Central memory CD4-positive, alpha-beta T cell (primary cell): ENCODE measurements around the gene SEMA3B.
"Not testable (repeated sequence)": the region's sequence is repeated elsewhere in the genome, so short reads cannot be mapped to it uniquely, and the experiment has no call there.

ENCODE experiments used
- DNase-seq: peaks from one replicate; pipeline ENCODE4 v3.0.0; 2022

SEMA3B gene

GRCh38 chr3:50295553-50296431 is 26.8 kb downstream of the SEMA3B start:
- DNase-seq, result no peak

- DNase-seq, result no peak
Observed at GRCh38 chr3:50296721-50297383, 27.9 kb downstream of the SEMA3B start.

DNA sequence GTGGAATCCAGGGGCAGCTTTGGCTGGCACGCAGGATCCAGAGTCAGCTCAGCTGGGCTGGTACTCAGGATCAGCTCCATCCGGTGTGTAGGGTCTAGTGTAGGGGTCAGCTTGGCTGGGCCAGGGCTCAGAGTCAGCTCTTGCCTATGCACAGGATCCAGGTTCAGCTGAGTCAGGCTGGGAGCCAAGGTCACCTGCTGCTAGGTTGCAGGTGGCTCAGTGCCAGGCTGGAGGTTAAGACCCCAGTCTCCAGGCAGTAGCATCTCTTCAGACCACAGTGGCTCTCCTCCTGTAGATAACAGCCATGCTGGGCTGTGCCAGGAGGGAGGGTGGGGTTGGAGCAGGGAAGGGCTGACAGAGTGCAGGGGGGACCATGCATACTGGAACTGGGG is 28.4 kb downstream of the SEMA3B start:
- DNase-seq, result no peak

- no peak for DNase-seq
Observed at GRCh38 chr3:50297896-50298725, 29.2 kb downstream of the SEMA3B start.

DNA sequence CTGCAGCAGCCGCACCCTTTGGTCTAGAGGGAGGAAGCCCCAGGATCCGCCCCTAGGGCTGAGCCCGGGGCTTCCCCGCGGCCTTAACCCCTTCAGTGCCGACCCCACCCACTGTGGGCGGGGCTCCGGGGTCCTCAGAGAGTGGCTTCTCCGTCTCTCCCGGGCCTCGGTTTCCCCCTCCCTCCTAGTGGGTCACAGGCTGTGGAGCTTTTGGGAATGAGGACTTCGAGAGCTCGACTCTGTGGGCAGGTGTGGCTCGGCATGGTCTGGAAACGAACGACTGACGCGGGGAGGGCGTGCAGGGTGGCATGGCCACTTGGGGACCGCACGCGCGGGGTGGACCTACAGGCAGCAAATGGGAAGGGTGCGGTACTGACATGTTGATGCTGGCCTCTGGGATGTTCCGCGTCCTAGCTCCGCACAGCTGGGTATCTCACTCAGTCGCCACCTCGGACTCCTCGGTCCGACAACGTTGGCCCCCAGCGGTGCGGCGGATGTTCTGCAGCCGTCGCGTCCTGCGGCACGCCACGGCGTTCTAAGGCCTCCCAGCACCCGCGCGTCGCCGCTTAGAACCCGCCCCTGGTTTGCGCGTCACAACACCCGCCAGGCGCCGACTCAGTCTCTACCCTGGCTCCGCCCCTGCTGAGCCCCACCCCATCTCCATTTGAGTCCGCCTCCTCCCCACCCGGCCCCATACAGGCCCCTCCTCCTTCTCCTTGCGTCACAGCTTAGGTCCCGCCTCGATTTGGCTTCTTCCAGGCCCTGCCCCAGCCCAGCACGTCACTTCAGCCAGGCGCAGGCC is 30.1 kb downstream of the SEMA3B start, which contains the start of the genes HYAL3 and NAA80:
TSS of gene HYAL3 (minus strand) at position 570 of the 802 bp plus-strand sequence. CDS start 3,803 bp downstream, outside the sequence.
TSS of gene NAA80 (minus strand) at position 570 of the 802 bp plus-strand sequence. CDS start 1,942 bp downstream, outside the sequence.
- DNase-seq, result peak; percentile 100

- DNase-seq, result no peak
Observed at GRCh38 chr3:50299638-50299928, 30.6 kb downstream of the SEMA3B start.

DNA sequence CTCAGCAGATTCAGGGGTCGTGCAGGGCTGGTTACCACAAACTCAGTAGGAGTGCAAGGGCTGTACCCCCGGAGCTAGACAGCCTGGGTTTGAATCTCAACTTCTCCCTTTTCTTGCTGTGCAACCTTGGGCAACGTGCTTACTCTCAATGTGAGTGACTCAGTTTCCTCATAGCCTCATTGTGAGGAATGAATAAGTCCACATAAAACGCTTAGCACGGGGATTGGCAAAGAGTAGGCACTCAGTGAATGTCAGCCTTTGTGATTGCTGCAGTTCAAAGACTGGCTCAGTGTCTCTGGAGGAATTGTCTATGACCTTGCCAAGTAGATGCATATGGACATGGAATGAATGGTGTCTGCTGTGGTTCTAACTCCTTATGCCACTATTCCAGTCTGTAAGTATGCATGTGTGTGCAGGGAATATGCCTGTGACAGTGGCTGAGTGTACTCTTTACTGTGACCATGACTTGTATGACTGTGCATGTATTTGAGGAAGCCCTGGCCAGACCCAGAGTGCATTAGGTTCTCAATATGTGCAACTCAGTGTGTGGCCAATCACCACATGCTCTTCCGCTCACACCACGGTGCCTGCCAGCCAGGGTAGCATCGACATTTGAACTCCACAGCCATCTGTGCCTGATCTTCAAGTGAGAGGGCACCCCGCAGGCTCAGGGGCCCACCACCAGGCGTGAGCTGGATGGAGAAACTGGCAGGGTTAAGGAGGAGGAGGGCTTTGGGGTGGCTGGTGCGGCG is 31.2 kb downstream of the SEMA3B start:
- DNase-seq, result no peak

DNA sequence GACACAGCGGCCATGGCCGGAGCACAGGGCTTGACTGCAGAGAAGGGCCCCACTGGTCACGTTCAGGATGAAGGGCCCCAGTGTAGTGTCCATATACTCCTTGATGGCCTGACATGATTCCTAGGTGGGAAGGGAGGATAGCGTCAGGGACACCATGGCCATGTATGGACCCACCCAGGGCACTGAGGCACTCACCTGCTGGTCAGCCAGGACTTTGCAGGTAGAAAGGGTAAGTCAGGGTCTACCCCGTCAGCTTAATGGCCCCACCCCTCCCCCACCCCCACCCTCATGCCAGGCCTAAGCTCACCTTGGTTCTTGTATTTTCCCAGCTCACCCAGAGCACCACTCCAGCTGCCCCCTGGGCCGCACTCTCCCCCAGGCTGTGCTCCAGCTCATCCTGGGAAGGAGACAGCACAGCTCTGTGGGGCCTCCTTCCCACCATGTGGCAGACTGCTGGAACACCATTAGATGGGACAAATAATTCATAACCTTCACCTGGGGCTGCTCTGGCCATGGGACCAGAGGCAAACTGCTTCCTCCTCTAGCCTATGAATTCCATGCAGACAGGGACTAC is 31.8 kb downstream of the SEMA3B start:
- DNase-seq, result no peak

GRCh38 chr3:50302095-50303012 is 33.4 kb downstream of the SEMA3B start:
- DNase-seq, result no peak

DNA sequence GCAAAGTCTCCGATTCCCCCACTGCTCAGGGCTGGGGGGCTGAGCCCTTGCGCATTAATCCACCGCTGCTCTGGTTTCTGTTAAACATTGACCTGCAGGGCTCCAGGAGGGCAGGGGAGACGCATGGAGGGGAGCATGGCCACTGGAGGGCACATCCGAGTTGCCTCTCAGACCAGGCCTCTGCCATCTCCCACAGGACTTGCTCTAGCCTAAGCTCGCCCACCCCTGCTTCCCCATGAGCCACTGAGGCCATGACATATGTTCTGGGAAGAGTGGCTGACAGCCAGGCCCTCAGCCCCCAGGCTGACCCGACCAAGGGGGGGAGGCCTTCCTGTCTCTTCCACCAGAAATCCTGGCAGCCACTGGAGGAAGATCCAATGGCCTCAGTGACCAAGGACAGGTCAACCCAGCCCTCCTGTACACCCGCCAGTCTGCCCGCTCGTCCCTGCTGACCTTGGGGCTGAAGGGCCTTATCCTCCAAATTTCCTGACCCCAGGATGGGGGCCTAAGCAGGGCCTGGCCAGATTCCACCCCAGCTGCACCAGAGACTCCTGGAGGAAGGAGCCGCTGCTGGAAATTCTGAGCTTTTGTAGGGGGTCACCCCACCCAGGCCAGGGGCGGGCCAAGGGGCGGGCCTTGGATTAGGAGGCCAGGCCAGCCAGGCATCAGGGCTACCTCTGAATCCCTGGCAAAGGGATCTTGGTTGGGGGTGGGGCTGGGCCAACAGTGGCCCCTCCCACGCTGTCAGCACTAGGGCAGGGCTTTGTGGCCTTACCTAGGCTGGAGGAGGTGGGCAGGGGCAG is 34.3 kb downstream of the SEMA3B start, which contains the start of gene HYAL1:
TSS of gene HYAL1 (minus strand) at position 562 of the 803 bp plus-strand sequence. CDS start 618 bp downstream, outside the sequence.
- no peak for DNase-seq

DNA sequence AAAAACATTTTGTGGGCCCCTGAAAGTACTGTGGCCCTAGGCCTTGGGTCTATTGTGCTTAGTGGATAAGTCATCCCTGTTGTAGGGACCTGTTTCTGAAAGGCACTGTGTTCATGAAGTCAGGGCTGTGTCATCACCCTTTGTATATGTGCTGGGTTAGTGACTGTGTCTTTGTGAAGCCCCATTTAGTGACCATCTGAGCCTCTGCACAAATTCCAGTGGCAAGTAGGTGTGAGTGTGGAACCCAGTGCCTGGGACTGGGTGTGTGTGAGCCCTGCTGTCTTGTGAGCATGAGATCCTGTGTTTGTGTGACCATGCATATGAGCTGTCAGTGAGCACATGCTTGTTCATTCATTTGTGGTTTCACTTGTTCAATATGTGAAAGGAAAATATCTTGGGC is 35.7 kb downstream of the SEMA3B start:
- DNase-seq, result no peak

- DNase-seq, result not testable (repeated sequence)
Observed at GRCh38 chr3:50312041-50312440, 43.1 kb downstream of the SEMA3B start.

DNA sequence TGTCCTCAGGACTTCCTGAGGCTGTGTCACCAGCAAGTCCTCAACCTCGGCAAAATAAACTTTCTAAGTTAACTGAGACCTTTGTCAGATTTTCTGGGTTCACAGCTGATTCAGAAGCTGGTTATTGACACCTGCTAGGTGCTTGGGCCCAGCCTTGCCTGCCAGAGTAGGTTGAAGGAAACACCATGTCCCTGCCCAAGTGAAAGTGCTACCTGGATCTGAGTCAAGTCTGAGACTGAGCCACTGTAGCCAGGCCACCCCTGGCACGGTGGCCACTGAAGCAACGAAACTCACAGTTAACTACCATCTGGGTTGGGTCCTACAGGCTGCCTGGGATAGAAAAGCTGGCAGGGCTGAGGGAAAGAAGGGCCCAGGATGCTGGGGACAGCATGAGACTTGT is 45.4 kb downstream of the SEMA3B start:
- DNase-seq, result no peak

GRCh38 chr3:50314816-50315215 is 45.9 kb downstream of the SEMA3B start:
- DNase-seq, result no peak

- DNase-seq, result peak; percentile 73
Observed at GRCh38 chr3:50316657-50317242, 47.8 kb downstream of the SEMA3B start.

GRCh38 chr3:50317300-50317699 is 48.4 kb downstream of the SEMA3B start:
- DNase-seq, result no peak

DNA sequence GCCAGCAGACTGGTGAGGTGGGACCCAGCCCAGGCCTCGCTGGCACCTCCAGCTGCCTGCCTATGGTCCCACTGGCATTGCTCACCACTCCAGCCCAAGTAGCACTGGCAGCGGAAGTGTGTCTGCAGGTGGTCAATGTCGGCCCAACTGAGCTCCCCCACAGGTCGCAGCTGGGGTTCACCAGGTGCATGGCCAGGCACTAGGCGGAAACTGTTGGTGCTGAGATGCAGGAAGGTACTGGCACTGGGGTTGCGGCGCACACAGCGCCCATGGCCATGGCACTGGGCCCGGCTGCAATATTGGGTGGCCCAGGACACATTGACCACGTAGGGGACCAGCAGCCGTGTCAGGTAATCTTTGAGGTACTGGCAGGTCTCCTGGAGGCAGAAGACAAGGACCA is 49.2 kb downstream of the SEMA3B start:
- DNase-seq, result no peak

GRCh38 chr3:50318615-50319014 is 49.7 kb downstream of the SEMA3B start:
- DNase-seq, result no peak
